Femur (tissue), 1 donor: ENCODE measurements around the gene TPSB2.

Experiments used
- DNase-seq: peaks from one replicate; pipeline ENCODE4 v3.0.0-alpha.2; 2017

TPSB2 gene

GRCh38 chr16:1218930-1219611 is 10.9 kb downstream of the TPSB2 start:
- DNase-seq, result no peak

- no peak for DNase-seq
Measured at GRCh38 chr16:1218061-1218929, 11.7 kb downstream of the TPSB2 start.

GRCh38 chr16:1217526-1217925 is 12.5 kb downstream of the TPSB2 start:
- no peak for DNase-seq

- no peak for DNase-seq
Measured at GRCh38 chr16:1216681-1217400, 13.1 kb downstream of the TPSB2 start.

- no peak for DNase-seq
Measured at GRCh38 chr16:1216296-1216619, 13.7 kb downstream of the TPSB2 start.

- no peak for DNase-seq
Measured at GRCh38 chr16:1215574-1216295, 14.2 kb downstream of the TPSB2 start.

- DNase-seq, result no peak
Measured at GRCh38 chr16:1214719-1215118, 15.3 kb downstream of the TPSB2 start.

- DNase-seq, result no peak
Measured at GRCh38 chr16:1213796-1214372, 16.1 kb downstream of the TPSB2 start.

- DNase-seq, result no peak
Measured at GRCh38 chr16:1213231-1213630, 16.8 kb downstream of the TPSB2 start.

- DNase-seq, result no peak
Measured at GRCh38 chr16:1212616-1213194, 17.3 kb downstream of the TPSB2 start.

GRCh38 chr16:1211451-1212268 is 18.3 kb downstream of the TPSB2 start:
- no peak for DNase-seq

- no peak for DNase-seq
Measured at GRCh38 chr16:1210461-1210860, 19.5 kb downstream of the TPSB2 start.

GRCh38 chr16:1209081-1209480 is 20.9 kb downstream of the TPSB2 start:
- no peak for DNase-seq

- no peak for DNase-seq
Measured at GRCh38 chr16:1208239-1208830, 21.6 kb downstream of the TPSB2 start.

GRCh38 chr16:1206786-1207185 is 23.2 kb downstream of the TPSB2 start:
- no peak for DNase-seq

GRCh38 chr16:1206326-1206725 is 23.7 kb downstream of the TPSB2 start:
- no peak for DNase-seq

- DNase-seq, result no peak
Measured at GRCh38 chr16:1204933-1205332, 25.1 kb downstream of the TPSB2 start.

- DNase-seq, result no peak
Measured at GRCh38 chr16:1202274-1202673, 27.7 kb downstream of the TPSB2 start.

- no peak for DNase-seq
Measured at GRCh38 chr16:1201444-1201843, 28.5 kb downstream of the TPSB2 start.

- DNase-seq, result no peak
Measured at GRCh38 chr16:1200014-1200627, 29.9 kb downstream of the TPSB2 start.
